Lung microvascular endothelial cell (primary cell): ENCODE measurements around the gene SH3PXD2A. TPM values are rescaled to one million over a fixed set of nuclear protein-coding genes. Genes with fewer than 3 reads are reported as not detected.

Source experiments
- DNase-seq, 2 donors: peaks; one replicate each; pipeline versions ENCODE4 v3.0.0 to v3.0.0-alpha.2; 2010; ENCODE audit warnings: low read depth in 2 of 2
- total RNA-seq: library from RNA; depleted of rRNA; stranded (reverse); fragments of >200 nt; gene quantifications from 2 replicates; pipeline ENCODE4 v1.2.1, GENCODE V29; 2014

Gene SH3PXD2A
- total RNA-seq, 1 donor from 2014 or later, result 0.99 TPM

- no peak for DNase-seq
Measured at GRCh38 chr10:103568505-103568904, 286.9 kb downstream of the SH3PXD2A start.

- no peak for DNase-seq
Measured at GRCh38 chr10:103566536-103566935, 288.8 kb downstream of the SH3PXD2A start.

- peak; percentile 30 to 40 for DNase-seq
Measured at GRCh38 chr10:103564776-103565520, 290.4 kb downstream of the SH3PXD2A start.

- no peak for DNase-seq
Measured at GRCh38 chr10:103564116-103564501, 291.3 kb downstream of the SH3PXD2A start.

GRCh38 chr10:103563231-103564115, 291.9 kb downstream of the SH3PXD2A start:
- DNase-seq, result no peak

GRCh38 chr10:103562383-103562782, 293.0 kb downstream of the SH3PXD2A start:
- DNase-seq, result no peak

- no peak for DNase-seq
Measured at GRCh38 chr10:103560886-103561285, 294.5 kb downstream of the SH3PXD2A start.

- DNase-seq, result no peak
Measured at GRCh38 chr10:103559776-103560175, 295.6 kb downstream of the SH3PXD2A start.

GRCh38 chr10:103558911-103559310, 296.5 kb downstream of the SH3PXD2A start:
- no peak for DNase-seq

GRCh38 chr10:103557455-103557854, 297.9 kb downstream of the SH3PXD2A start:
- no peak for DNase-seq

GRCh38 chr10:103556383-103557007, 298.9 kb downstream of the SH3PXD2A start:
- DNase-seq, result no peak

- no peak for DNase-seq
Measured at GRCh38 chr10:103555712-103556111, 299.7 kb downstream of the SH3PXD2A start.

GRCh38 chr10:103555325-103555649, 300.1 kb downstream of the SH3PXD2A start:
- no peak for DNase-seq

GRCh38 chr10:103554488-103555324, 300.7 kb downstream of the SH3PXD2A start:
- DNase-seq, result peak; percentile 27 to 46

GRCh38 chr10:103553743-103554487, 301.5 kb downstream of the SH3PXD2A start:
- DNase-seq, result no peak

GRCh38 chr10:103552856-103553742, 302.3 kb downstream of the SH3PXD2A start:
- DNase-seq, result no peak

- DNase-seq, result no peak
Measured at GRCh38 chr10:103551619-103552602, 303.5 kb downstream of the SH3PXD2A start.

- DNase-seq, result no peak
Measured at GRCh38 chr10:103550229-103550628, 305.1 kb downstream of the SH3PXD2A start.

GRCh38 chr10:103549349-103549685, 306.1 kb downstream of the SH3PXD2A start:
- DNase-seq, result no peak
